HuH-7 (cell line): Measurements from ENCODE around the gene BBS12.
"Not testable (repeated sequence)": the region's sequence is repeated elsewhere in the genome, so short reads cannot be mapped to it uniquely, and the experiment has no call there.

Source experiments
- DNase-seq: peaks from one replicate; pipeline ENCODE4 v3.0.0; 2011; ENCODE audit warnings: low spot score

BBS12 gene

GRCh38 chr4:122765692-122766352, 33.3 kb downstream of the BBS12 start:
- DNase-seq, result no peak

GRCh38 chr4:122766353-122766705, 33.8 kb downstream of the BBS12 start:
- no peak for DNase-seq

GRCh38 chr4:122766950-122767349, 34.4 kb downstream of the BBS12 start:
- no peak for DNase-seq

GRCh38 chr4:122771724-122772123, 39.2 kb downstream of the BBS12 start:
- no peak for DNase-seq

GRCh38 chr4:122772311-122772710, 39.8 kb downstream of the BBS12 start:
- no peak for DNase-seq

- no peak for DNase-seq
These were observed 40.5 kb downstream of the BBS12 start for GRCh38 chr4:122772986-122773385.

- no peak for DNase-seq
These were observed 42.5 kb downstream of the BBS12 start for GRCh38 chr4:122775039-122775438.

GRCh38 chr4:122775987-122776836, 43.7 kb downstream of the BBS12 start:
- DNase-seq, result no peak

- DNase-seq, result no peak
These were observed 44.4 kb downstream of the BBS12 start for GRCh38 chr4:122776916-122777315.

- no peak for DNase-seq
These were observed 45.6 kb downstream of the BBS12 start for GRCh38 chr4:122777846-122778673.

GRCh38 chr4:122781486-122781885, 49.0 kb downstream of the BBS12 start:
- no peak for DNase-seq

- no peak for DNase-seq
These were observed 51.1 kb downstream of the BBS12 start for GRCh38 chr4:122783301-122784215.

- DNase-seq, result no peak
These were observed 51.8 kb downstream of the BBS12 start for GRCh38 chr4:122784261-122784660.

GRCh38 chr4:122785099-122785498, 52.6 kb downstream of the BBS12 start:
- DNase-seq, result no peak

GRCh38 chr4:122786296-122786695, 53.8 kb downstream of the BBS12 start:
- DNase-seq, result not testable (repeated sequence)

- DNase-seq, result not testable (repeated sequence)
These were observed 54.4 kb downstream of the BBS12 start for GRCh38 chr4:122786920-122787319.

GRCh38 chr4:122787940-122788339, 55.4 kb downstream of the BBS12 start:
- no peak for DNase-seq

- no peak for DNase-seq
These were observed 56.4 kb downstream of the BBS12 start for GRCh38 chr4:122788935-122789334.

GRCh38 chr4:122793811-122794210, 61.3 kb downstream of the BBS12 start:
- DNase-seq, result no peak
